ENCODE data around the gene CRYBA2.

CRYBA2 gene

GRCh38 chr2:219025637-219026585 lies 32.7 kb upstream of the CRYBA2 start:
- intact Hi-C loops (cut with DNase I), result no loop called here
- DNase-seq, result peak; percentile 58 to 94 (median 82)

- intact Hi-C loops (cut with DNase I), result no loop called here
- DNase-seq, result no peak
Observed at GRCh38 chr2:219024059-219024458, 30.8 kb upstream of the CRYBA2 start.

- intact Hi-C loops (cut with DNase I), result no loop called here
- no peak for DNase-seq
Observed at GRCh38 chr2:219023045-219023605, 29.9 kb upstream of the CRYBA2 start.

- DNase-seq, result no peak
- intact Hi-C loops (cut with DNase I), result no loop called here
Observed at GRCh38 chr2:219022616-219023015, 29.4 kb upstream of the CRYBA2 start.

GRCh38 chr2:219022041-219022440 lies 28.8 kb upstream of the CRYBA2 start:
- no peak for DNase-seq
- intact Hi-C loops (cut with DNase I), result no loop called here

- no peak for DNase-seq
- intact Hi-C loops (cut with DNase I), result no loop called here
Observed at GRCh38 chr2:219021591-219021990, 28.4 kb upstream of the CRYBA2 start.

- DNase-seq, result no peak
- intact Hi-C loops (cut with DNase I), result no loop called here
Observed at GRCh38 chr2:219020604-219021365, 27.6 kb upstream of the CRYBA2 start.

GRCh38 chr2:219019436-219019835 lies 26.2 kb upstream of the CRYBA2 start:
- intact Hi-C loops (cut with DNase I), result no loop called here
- DNase-seq, result no peak

- intact Hi-C loops (cut with DNase I), result no loop called here
- DNase-seq, result no peak
Observed at GRCh38 chr2:219018726-219019125, 25.5 kb upstream of the CRYBA2 start.

- intact Hi-C loops (cut with DNase I), result no loop called here
- DNase-seq, result no peak
Observed at GRCh38 chr2:219018286-219018685, 25.1 kb upstream of the CRYBA2 start.

- DNase-seq, result peak in 36 of 42 donors; percentile 18 to 88 (median 60)
- intact Hi-C loops (cut with DNase I), result no loop called here
Observed at GRCh38 chr2:219017201-219017931, 24.1 kb upstream of the CRYBA2 start.

GRCh38 chr2:219016721-219017120 lies 23.5 kb upstream of the CRYBA2 start:
- DNase-seq, result no peak
- intact Hi-C loops (cut with DNase I), result no loop called here

- DNase-seq, result no peak
Observed at GRCh38 chr2:219010873-219011272, 17.7 kb upstream of the CRYBA2 start.

GRCh38 chr2:219010162-219010756 lies 17.0 kb upstream of the CRYBA2 start:
- intact Hi-C loops (cut with DNase I), result no loop called here
- peak in 18 of 42 donors; percentile 11 to 70 (median 41) for DNase-seq

More at GRCh38 chr2:219010873-219011272, 17.7 kb upstream of the CRYBA2 start:
- intact Hi-C loops (cut with DNase I), result no loop called here

GRCh38 chr2:219009294-219009693 lies 16.1 kb upstream of the CRYBA2 start:
- intact Hi-C loops (cut with DNase I), result no loop called here
- no peak for DNase-seq

- no peak for DNase-seq
- intact Hi-C loops (cut with DNase I), result no loop called here
Observed at GRCh38 chr2:219003979-219004378, 10.8 kb upstream of the CRYBA2 start.

- intact Hi-C loops (cut with DNase I), result no loop called here
Observed at GRCh38 chr2:219003267-219003634, 10.0 kb upstream of the CRYBA2 start.

GRCh38 chr2:219002395-219003266 lies 9.4 kb upstream of the CRYBA2 start:
- intact Hi-C loops (cut with DNase I), result no loop called here
- DNase-seq, result peak in 14 of 42 donors; percentile 24 to 72 (median 46)

More at GRCh38 chr2:219003267-219003634, 10.0 kb upstream of the CRYBA2 start:
- DNase-seq, result no peak
